ENCODE measurements around the gene PCP4. TPM values are rescaled to one million over a fixed set of nuclear protein-coding genes. Genes with fewer than 3 reads are reported as not detected.

Gene PCP4
- total and polyA plus RNA-seq, 9 of the 15 experiments (the other 6 are each of a cell fraction or from before 2014, with no cell fraction given) = not detected

DNA sequence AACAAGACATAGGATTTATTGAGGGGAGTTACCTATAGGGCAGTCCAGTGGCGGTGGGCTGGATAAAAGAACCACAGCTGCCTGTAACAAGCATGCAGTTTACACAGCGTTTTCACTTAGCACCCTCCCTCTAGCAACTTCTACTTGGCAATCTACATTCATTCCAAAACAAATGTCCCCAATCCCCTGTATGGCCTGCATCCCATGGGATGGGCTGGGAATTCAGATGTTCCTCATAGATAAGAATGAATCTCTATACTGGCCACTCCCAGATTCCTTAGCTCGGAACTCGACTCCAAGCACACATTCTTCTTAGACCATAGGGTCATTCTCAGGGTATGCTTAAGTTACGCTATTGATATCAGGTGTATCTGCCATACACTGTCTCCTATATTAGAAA is 33.3 kb downstream of the PCP4 start (continued):
- TF ChIP-seq, protein P1, sequence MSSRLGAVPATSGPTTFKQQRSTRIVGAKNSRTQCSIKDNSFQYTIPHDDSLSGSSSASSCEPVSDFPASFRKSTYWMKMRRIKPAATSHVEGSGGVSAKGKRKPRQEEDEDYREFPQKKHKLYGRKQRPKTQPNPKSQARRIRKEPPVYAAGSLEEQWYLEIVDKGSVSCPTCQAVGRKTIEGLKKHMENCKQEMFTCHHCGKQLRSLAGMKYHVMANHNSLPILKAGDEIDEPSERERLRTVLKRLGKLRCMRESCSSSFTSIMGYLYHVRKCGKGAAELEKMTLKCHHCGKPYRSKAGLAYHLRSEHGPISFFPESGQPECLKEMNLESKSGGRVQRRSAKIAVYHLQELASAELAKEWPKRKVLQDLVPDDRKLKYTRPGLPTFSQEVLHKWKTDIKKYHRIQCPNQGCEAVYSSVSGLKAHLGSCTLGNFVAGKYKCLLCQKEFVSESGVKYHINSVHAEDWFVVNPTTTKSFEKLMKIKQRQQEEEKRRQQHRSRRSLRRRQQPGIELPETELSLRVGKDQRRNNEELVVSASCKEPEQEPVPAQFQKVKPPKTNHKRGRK (tag; IDR thresholded peaks at IDR 0.05) = no peak
- no peak for TF ChIP-seq ZFPM2 (CRISPR knock-in tag; IDR thresholded peaks at IDR 0.05)
- TF ChIP-seq, protein P2, sequence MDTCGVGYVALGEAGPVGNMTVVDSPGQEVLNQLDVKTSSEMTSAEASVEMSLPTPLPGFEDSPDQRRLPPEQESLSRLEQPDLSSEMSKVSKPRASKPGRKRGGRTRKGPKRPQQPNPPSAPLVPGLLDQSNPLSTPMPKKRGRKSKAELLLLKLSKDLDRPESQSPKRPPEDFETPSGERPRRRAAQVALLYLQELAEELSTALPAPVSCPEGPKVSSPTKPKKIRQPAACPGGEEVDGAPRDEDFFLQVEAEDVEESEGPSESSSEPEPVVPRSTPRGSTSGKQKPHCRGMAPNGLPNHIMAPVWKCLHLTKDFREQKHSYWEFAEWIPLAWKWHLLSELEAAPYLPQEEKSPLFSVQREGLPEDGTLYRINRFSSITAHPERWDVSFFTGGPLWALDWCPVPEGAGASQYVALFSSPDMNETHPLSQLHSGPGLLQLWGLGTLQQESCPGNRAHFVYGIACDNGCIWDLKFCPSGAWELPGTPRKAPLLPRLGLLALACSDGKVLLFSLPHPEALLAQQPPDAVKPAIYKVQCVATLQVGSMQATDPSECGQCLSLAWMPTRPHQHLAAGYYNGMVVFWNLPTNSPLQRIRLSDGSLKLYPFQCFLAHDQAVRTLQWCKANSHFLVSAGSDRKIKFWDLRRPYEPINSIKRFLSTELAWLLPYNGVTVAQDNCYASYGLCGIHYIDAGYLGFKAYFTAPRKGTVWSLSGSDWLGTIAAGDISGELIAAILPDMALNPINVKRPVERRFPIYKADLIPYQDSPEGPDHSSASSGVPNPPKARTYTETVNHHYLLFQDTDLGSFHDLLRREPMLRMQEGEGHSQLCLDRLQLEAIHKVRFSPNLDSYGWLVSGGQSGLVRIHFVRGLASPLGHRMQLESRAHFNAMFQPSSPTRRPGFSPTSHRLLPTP (IDR thresholded peaks at IDR 0.05; ENCODE audit: borderline replicate concordance, extremely low read depth, insufficient read length) = no peak

DNA sequence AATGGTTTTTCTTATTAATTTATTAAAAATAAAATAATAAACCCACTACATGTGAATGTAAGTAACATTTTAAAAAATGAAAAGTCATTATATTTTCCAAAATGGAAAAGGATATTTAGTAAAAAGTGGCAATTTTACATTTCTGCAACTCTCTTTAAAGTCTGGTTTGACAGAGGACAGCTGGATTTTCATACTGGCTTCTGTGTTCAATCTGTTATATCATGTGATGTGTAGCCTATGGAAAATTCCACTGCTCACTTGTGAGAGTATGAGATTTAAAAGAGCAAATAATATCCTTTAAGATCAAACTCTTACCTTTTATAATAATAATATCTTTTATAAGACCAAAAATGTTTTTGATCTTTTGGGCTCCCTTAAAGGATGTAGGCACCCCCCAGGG is 33.7 kb downstream of the PCP4 start:
- ChIA-PET POLR2A (no interaction called here), CTCF (ENCODE audit: low intra/inter-chr PET ratio) (no interaction called here)
- no peak for FAIRE-seq
- intact Hi-C loops (cut with micrococcal nuclease) (no loop called here), in situ Hi-C loops (cut with MboI) (no loop called here)
- Histone ChIP-seq H3K27me3 (ENCODE audit: control insufficient read depth in 2 of 2, insufficient read depth in 2 of 2, low read length in 2 of 2) (no peaks in the 10 kb centered on the region), H3K79me2 (ENCODE audit: control insufficient read depth, insufficient read depth, low read length) (no peaks in the 10 kb centered on the region), H3K27ac (ENCODE audit: extremely low read depth, low read depth, low read length) (no peak overlapping the region), H3K4me3 (no peak overlapping the region), H3K4me2 (ENCODE audit: insufficient read depth, low read length) (no peak overlapping the region), H3K9me1 (ENCODE audit: control insufficient read depth, insufficient read depth, low read length) (no peaks in the 10 kb centered on the region), H3K9ac (ENCODE audit: insufficient read depth in 1 of 2, low read depth in 2 of 2, low read length in 2 of 2) (no peak overlapping the region), H2AFZ (ENCODE audit: low read depth, low read length) (no peak overlapping the region), H4K20me1 (replicated peaks; ENCODE audit: control insufficient read depth, insufficient read depth, low read length) (no peaks in the 10 kb centered on the region), H3K36me3 (ENCODE audit: control insufficient read depth, insufficient read depth, low read length) (no peaks in the 10 kb centered on the region), H3K4me1 (replicated peaks in 1 of 2; ENCODE audit: control insufficient read depth in 2 of 2, insufficient read depth in 2 of 2, low read length in 2 of 2) (no peaks in the 10 kb centered on the region), H3K9me3 (replicated peaks; ENCODE audit: control insufficient read depth, insufficient read depth, low read depth, low read length) (no peaks in the 10 kb centered on the region)
- no peak for ATAC-seq
- DNase-seq (ENCODE audit: extremely low read depth in 1 of 4, low spot score in 3 of 4) = no peak
- BruUV-seq (replicated peaks) = no TSS peak
- TF ChIP-seq ZFPM2 (CRISPR knock-in tag; IDR thresholded peaks at IDR 0.05) = no peak
- TF ChIP-seq CBFA2T3 (IDR thresholded peaks at IDR 0.05) = no peak
- no peak for TF ChIP-seq DNMT1 (IDR thresholded peaks at IDR 0.05)
- TF ChIP-seq, protein P3, sequence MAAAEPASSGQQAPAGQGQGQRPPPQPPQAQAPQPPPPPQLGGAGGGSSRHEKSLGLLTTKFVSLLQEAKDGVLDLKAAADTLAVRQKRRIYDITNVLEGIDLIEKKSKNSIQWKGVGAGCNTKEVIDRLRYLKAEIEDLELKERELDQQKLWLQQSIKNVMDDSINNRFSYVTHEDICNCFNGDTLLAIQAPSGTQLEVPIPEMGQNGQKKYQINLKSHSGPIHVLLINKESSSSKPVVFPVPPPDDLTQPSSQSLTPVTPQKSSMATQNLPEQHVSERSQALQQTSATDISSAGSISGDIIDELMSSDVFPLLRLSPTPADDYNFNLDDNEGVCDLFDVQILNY (CRISPR knock-in tag; IDR thresholded peaks at IDR 0.05) = no peak
- TF ChIP-seq KLF13 (tag; IDR thresholded peaks at IDR 0.05; ENCODE audit: borderline replicate concordance, low read depth) = no peak
- TF ChIP-seq, protein P4, sequence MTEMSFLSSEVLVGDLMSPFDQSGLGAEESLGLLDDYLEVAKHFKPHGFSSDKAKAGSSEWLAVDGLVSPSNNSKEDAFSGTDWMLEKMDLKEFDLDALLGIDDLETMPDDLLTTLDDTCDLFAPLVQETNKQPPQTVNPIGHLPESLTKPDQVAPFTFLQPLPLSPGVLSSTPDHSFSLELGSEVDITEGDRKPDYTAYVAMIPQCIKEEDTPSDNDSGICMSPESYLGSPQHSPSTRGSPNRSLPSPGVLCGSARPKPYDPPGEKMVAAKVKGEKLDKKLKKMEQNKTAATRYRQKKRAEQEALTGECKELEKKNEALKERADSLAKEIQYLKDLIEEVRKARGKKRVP (CRISPR knock-in tag; IDR thresholded peaks at IDR 0.05) = no peak
- TF ChIP-seq ZC3H4 (CRISPR knock-in tag; IDR thresholded peaks at IDR 0.05; ENCODE audit: borderline replicate concordance) = no peak
- no peak for TF ChIP-seq RUNX1 (IDR thresholded peaks at IDR 0.05; ENCODE audit: low read depth)
- TF ChIP-seq, protein P5, sequence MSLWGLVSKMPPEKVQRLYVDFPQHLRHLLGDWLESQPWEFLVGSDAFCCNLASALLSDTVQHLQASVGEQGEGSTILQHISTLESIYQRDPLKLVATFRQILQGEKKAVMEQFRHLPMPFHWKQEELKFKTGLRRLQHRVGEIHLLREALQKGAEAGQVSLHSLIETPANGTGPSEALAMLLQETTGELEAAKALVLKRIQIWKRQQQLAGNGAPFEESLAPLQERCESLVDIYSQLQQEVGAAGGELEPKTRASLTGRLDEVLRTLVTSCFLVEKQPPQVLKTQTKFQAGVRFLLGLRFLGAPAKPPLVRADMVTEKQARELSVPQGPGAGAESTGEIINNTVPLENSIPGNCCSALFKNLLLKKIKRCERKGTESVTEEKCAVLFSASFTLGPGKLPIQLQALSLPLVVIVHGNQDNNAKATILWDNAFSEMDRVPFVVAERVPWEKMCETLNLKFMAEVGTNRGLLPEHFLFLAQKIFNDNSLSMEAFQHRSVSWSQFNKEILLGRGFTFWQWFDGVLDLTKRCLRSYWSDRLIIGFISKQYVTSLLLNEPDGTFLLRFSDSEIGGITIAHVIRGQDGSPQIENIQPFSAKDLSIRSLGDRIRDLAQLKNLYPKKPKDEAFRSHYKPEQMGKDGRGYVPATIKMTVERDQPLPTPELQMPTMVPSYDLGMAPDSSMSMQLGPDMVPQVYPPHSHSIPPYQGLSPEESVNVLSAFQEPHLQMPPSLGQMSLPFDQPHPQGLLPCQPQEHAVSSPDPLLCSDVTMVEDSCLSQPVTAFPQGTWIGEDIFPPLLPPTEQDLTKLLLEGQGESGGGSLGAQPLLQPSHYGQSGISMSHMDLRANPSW (CRISPR knock-in tag; IDR thresholded peaks at IDR 0.05) = no peak

Measured in K562 (cell line).